Astrocyte of the cerebellum (primary cell): ENCODE results near the gene KLF1.
"Not testable (repeated sequence)": the region's sequence is repeated elsewhere in the genome, so short reads cannot be mapped to it uniquely, and the experiment has no call there.

Experiments used
- DNase-seq: peaks from one replicate; pipeline ENCODE4 v3.0.0-alpha.2; 2011; ENCODE audit warnings: low read depth
- H3K4me3 ChIP-seq: 2 replicates; pipeline ENCODE4 v1.5.1; 2011; ENCODE audit warnings: mild to moderate bottlenecking, low read depth, low read length, moderate library complexity
- CTCF ChIP-seq: IDR thresholded peaks from 2 replicates; pipeline ENCODE4 v1.5.1; 2012; ENCODE audit warnings: low read length, low read depth, moderate library complexity, mild to moderate bottlenecking; ENCODE audit errors: missing control alignments
- in situ Hi-C: cut with HindIII; loops from 2 replicates; pipeline ENCODE4 v1.10.0; 2017; ENCODE audit warnings: low sequenced_read_pairs

KLF1 gene

GRCh38 chr19:12893582-12893981, 6.6 kb upstream of the KLF1 start:
- in situ Hi-C loops: no loop called here
- no peak for DNase-seq
- TF ChIP-seq CTCF: no peak
- H3K4me3 ChIP-seq: no peak overlapping the region

GRCh38 chr19:12891553-12892021, 4.6 kb upstream of the KLF1 start:
- H3K4me3 ChIP-seq: peak overlapping the region; percentile 86
- no peak for TF ChIP-seq CTCF
- in situ Hi-C loops: no loop called here
- no peak for DNase-seq

- no peak for TF ChIP-seq CTCF
- in situ Hi-C loops: no loop called here
- peak within 1 kb of the TSS; percentile 86 for H3K4me3 ChIP-seq
- DNase-seq: peak; percentile 96
These were observed 4.0 kb upstream of the KLF1 start, which contains the start of gene GCDH for GRCh38 chr19:12890787-12891552. TSS of gene GCDH (plus strand) at chr19:12891160. CDS start at chr19:12891305, 145 bp downstream.

- in situ Hi-C loops, H3K4me3 ChIP-seq, DNase-seq: not testable (repeated sequence)
These were observed 3.3 kb upstream of the KLF1 start for GRCh38 chr19:12890299-12890786.

GRCh38 chr19:12888006-12888603, 1.1 kb upstream of the KLF1 start:
- in situ Hi-C loops: no loop called here
- TF ChIP-seq CTCF: no peak
- H3K4me3 ChIP-seq: no peak overlapping the region
- no peak for DNase-seq

DNA sequence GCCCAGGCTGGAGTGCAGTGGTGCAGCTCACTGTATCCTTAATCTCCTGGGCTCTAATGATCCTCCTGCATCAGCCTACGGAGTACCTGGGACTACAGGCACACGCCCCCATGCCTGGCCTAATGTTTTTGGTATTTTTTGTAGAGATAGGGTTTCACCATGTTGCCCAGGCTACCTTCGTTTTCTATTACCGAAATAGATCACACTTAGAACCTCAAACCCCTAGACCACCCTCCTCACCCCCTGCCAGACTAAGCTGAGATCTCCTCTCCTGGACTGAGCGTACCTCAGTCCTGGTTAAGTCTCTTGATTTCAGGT, 391 bp downstream of the KLF1 start:
- in situ Hi-C loops: no loop called here
- no peak overlapping the region for H3K4me3 ChIP-seq
- no peak for TF ChIP-seq CTCF
- no peak for DNase-seq
